Keratinocyte (primary cell): ENCODE measurements around the gene SIRT7.

Source experiments
- CTCF ChIP-seq, 3 experiments: IDR thresholded peaks in 1 of 3; conservative IDR thresholded peaks in 1 of 3; optimal IDR thresholded peaks in 1 of 3; 2 replicates in 2 of 3; 3 replicates in 1 of 3; pipeline versions ENCODE3 to v1.5.1; 2011; ENCODE audit warnings: low read length in 3 of 3, mild to moderate bottlenecking in 3 of 3, moderate library complexity in 2 of 3, control low read depth in 1 of 3, inconsistent platforms in 1 of 3; ENCODE audit not compliant: insufficient read depth in 2 of 3; ENCODE audit errors: extremely low read depth in 1 of 3
- EZH2 ChIP-seq: IDR thresholded peaks from one replicate; pipeline ENCODE4 v1.6.1; 2012; ENCODE audit warnings: inconsistent platforms, mild to moderate bottlenecking, low read length, moderate library complexity

GRCh38 chr17:81867991-81868673, 49.8 kb downstream of the SIRT7 start:
- TF ChIP-seq CTCF (optimal IDR thresholded peaks at IDR 0.05 in 1 of 3, IDR thresholded peaks at IDR 0.05 in 1 of 3, conservative IDR thresholded peaks at IDR 0.05 in 1 of 3; ENCODE audit: extremely low read depth in 1 of 3, insufficient read depth in 2 of 3, low read length in 3 of 3) (no peak), EZH2 (no peak)
